ENCODE data around the gene CD3E. TPM values are rescaled to one million over a fixed set of nuclear protein-coding genes. Genes with fewer than 3 reads are reported as not detected.

The CD3E gene
- total RNA-seq, 5 donors from 2014 or later (not counting 1 experiment from before 2014, with no cell fraction given): 555 to 659 (median 596) TPM

GRCh38 chr11:118283756-118284350 is 20.7 kb upstream of the CD3E start:
- H3K27me3 ChIP-seq (replicated peaks in 1 of 2; ENCODE audit: control insufficient read depth in 2 of 2, extremely low read depth in 1 of 2, insufficient read depth in 2 of 2, low read length in 1 of 2): no peaks in the 10 kb centered on the region
- H3K36me3 Mint-ChIP-seq: no peaks in the 10 kb centered on the region
- peak overlapping the region in 1 of 2 donors; percentile 85 for H3K27ac Mint-ChIP-seq
- ChIA-PET POLR2A (interaction anchor here in 1 of 2 donors (1.3 kb wide), 1 partner anchor 10 kb away, joined by 5 read pairs; no protein-coding TSS in a partner anchor), CTCF (interaction anchor here in 1 of 2 donors (0.6 to 0.8 kb wide), 3 partner anchors 18 to 85 kb away, joined by 3 to 4 read pairs (median 3); no protein-coding TSS in a partner anchor)
- H3K4me3 ChIP-seq (ENCODE audit: control insufficient read depth in 1 of 2, extremely low read depth in 1 of 2, low read length in 1 of 2): no peak overlapping the region
- peak; percentile 37 to 67 (median 58) for ATAC-seq (replicated peaks in 1 of 4)
- DNase-seq: no peak
- H3K27ac ChIP-seq (ENCODE audit: low read length): peak overlapping the region; percentile 50
- H3K9me3 Mint-ChIP-seq: no peaks in the 10 kb centered on the region
- peaks cover 0 to 3% of the 10 kb centered on the region in 2 experiments for H3K4me1 ChIP-seq (ENCODE audit: control insufficient read depth in 1 of 2, extremely low read depth in 1 of 2, insufficient read depth in 2 of 2, low read length in 2 of 2)
- H3K4me1 Mint-ChIP-seq: peaks cover 10 to 35% (median 28%) of the 10 kb centered on the region in 3 donors
- peak overlapping the region in 1 of 3 donors; percentile 58 for H3K4me3 Mint-ChIP-seq
- no peaks in the 10 kb centered on the region for H3K36me3 ChIP-seq (ENCODE audit: control insufficient read depth in 2 of 2, extremely low read depth in 1 of 2, insufficient read depth in 1 of 2, low read length in 1 of 2)
- 0% methylated on average over 2 of the region's 4 CpGs for WGBS (ENCODE audit: insufficient coverage)
- H3K27me3 Mint-ChIP-seq: no peaks in the 10 kb centered on the region
- H3K9me3 ChIP-seq: no peaks in the 10 kb centered on the region

DNA sequence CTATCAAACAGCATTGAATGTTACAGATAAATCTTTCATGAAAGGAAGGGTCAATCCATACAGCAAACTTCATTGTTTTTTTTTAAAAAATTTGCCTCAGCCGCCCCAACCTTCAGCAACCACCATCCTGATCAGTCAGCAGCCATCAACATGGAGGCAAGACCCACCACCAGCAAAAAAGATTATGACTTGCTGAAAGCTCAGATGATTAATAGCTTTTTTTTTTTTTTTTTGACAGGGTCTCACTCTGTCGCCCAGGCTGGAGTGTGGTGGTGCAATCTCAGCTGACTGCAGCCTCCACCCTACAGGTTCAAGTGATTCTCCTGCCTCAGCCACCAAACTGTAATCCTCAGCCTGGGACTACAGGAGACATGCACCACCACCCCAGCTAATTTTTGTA is 18.0 kb upstream of the CD3E start:
- Mint-ChIP-seq H3K36me3 (no peaks in the 10 kb centered on the region), H3K9me3 (peaks cover 0 to 3% (median 0%) of the 10 kb centered on the region in 3 donors), H3K4me3 (no peak overlapping the region), H3K27me3 (no peaks in the 10 kb centered on the region), H3K4me1 (peaks cover 10 to 37% (median 29%) of the 10 kb centered on the region in 3 donors), H3K27ac (no peak overlapping the region)
- Histone ChIP-seq H3K4me3 (ENCODE audit: control insufficient read depth in 1 of 2, extremely low read depth in 1 of 2, low read length in 1 of 2) (no peak overlapping the region), H3K27ac (ENCODE audit: low read length) (no peak overlapping the region), H3K27me3 (replicated peaks in 1 of 2; ENCODE audit: control insufficient read depth in 2 of 2, extremely low read depth in 1 of 2, insufficient read depth in 2 of 2, low read length in 1 of 2) (no peaks in the 10 kb centered on the region), H3K4me1 (ENCODE audit: control insufficient read depth in 1 of 2, extremely low read depth in 1 of 2, insufficient read depth in 2 of 2, low read length in 2 of 2) (peaks cover 0 to 8% of the 10 kb centered on the region in 2 experiments), H3K9me3 (no peaks in the 10 kb centered on the region), H3K36me3 (ENCODE audit: control insufficient read depth in 2 of 2, extremely low read depth in 1 of 2, insufficient read depth in 1 of 2, low read length in 1 of 2) (no peaks in the 10 kb centered on the region)
- WGBS (ENCODE audit: insufficient coverage): no CpG with 5 or more reads among the region's 2 CpGs
- ATAC-seq (replicated peaks in 1 of 4): no peak
- POLR2A ChIA-PET: interaction anchor here (0.6 kb wide), 4 partner anchors 60 to 964 kb away, joined by 3 to 5 read pairs (median 4); no protein-coding TSS in a partner anchor
- CTCF ChIA-PET: interaction anchor here (0.8 to 4.0 kb wide), 2 partner anchors 9 to 88 kb away, joined by 3 to 27 read pairs; no protein-coding TSS in a partner anchor
- DNase-seq: no peak

DNA sequence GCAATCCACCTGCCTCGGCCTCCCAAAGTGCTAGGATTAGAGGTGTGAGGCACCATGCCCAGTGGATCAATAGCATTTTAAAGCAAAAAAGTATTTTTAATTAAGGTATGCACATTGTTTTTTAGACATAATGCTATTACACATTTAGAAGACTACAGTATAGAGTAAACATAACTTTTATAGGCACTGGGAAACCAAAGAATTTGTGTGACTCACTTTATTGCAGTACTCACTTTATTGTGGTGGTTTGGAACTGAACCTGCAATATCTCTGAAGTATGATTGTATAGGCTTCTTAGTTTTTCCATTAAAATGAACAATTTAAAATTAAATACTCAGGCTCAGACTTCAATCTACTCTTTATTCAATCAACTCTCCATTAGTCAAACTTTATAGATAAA is 17.5 kb upstream of the CD3E start:
- Histone ChIP-seq H3K27ac (ENCODE audit: low read length) (no peak overlapping the region), H3K36me3 (ENCODE audit: control insufficient read depth in 2 of 2, extremely low read depth in 1 of 2, insufficient read depth in 1 of 2, low read length in 1 of 2) (no peaks in the 10 kb centered on the region), H3K9me3 (no peaks in the 10 kb centered on the region), H3K27me3 (replicated peaks in 1 of 2; ENCODE audit: control insufficient read depth in 2 of 2, extremely low read depth in 1 of 2, insufficient read depth in 2 of 2, low read length in 1 of 2) (no peaks in the 10 kb centered on the region), H3K4me1 (ENCODE audit: control insufficient read depth in 1 of 2, extremely low read depth in 1 of 2, insufficient read depth in 2 of 2, low read length in 2 of 2) (peaks cover 0 to 8% of the 10 kb centered on the region in 2 experiments), H3K4me3 (ENCODE audit: control insufficient read depth in 1 of 2, extremely low read depth in 1 of 2, low read length in 1 of 2) (no peak overlapping the region)
- Mint-ChIP-seq H3K27ac (no peak overlapping the region), H3K27me3 (no peaks in the 10 kb centered on the region), H3K36me3 (no peaks in the 10 kb centered on the region), H3K9me3 (peaks cover 0 to 3% (median 0%) of the 10 kb centered on the region in 3 donors), H3K4me1 (peaks cover 9 to 33% (median 31%) of the 10 kb centered on the region in 3 donors), H3K4me3 (no peak overlapping the region)
- ATAC-seq (replicated peaks in 1 of 4) (peak in 1 of 4 experiments; percentile 35), DNase-seq (no peak)
- WGBS (ENCODE audit: insufficient coverage): no CpG with 5 or more reads among the region's 1 CpG
- POLR2A ChIA-PET: no interaction called here
- CTCF ChIA-PET: interaction anchor here (0.8 to 4.0 kb wide), 2 partner anchors 8 to 89 kb away, joined by 3 to 27 read pairs; no protein-coding TSS in a partner anchor

DNA sequence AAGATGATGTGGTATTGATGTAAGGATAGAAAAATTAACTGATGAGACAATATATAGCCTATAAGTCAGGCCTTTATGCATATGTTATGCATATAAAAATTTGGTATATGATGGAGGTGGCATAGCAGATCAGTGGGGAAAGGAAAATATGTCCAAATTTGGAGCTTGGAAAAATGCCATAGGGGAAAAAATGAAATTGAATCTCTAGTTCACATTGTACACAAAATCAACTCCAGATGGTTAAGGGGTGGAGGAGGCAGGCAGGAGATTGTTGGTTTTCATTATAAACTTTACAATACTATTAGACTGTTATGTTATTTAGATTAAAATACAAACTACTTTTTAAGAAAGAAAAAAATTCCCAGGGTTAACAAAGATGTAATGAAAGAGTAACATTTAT is 15.1 kb upstream of the CD3E start:
- H3K27ac ChIP-seq (ENCODE audit: low read length): no peak overlapping the region
- ChIA-PET CTCF (interaction anchor here (0.7 to 4.1 kb wide), 4 partner anchors 10 to 91 kb away, joined by 3 to 27 read pairs (median 16); no protein-coding TSS in a partner anchor), POLR2A (interaction anchor here in 1 of 2 donors (0.7 to 1.0 kb wide), 2 partner anchors 24 to 91 kb away, joined by 3 read pairs; no protein-coding TSS in a partner anchor)
- H3K36me3 ChIP-seq (ENCODE audit: control insufficient read depth in 2 of 2, extremely low read depth in 1 of 2, insufficient read depth in 1 of 2, low read length in 1 of 2): no peaks in the 10 kb centered on the region
- Mint-ChIP-seq H3K9me3 (peaks cover 0 to 3% (median 0%) of the 10 kb centered on the region in 3 donors), H3K4me3 (no peak overlapping the region), H3K27me3 (no peaks in the 10 kb centered on the region), H3K36me3 (no peaks in the 10 kb centered on the region), H3K4me1 (peaks cover 7 to 17% (median 14%) of the 10 kb centered on the region in 3 donors), H3K27ac (peak overlapping the region in 1 of 2 donors; percentile 20)
- H3K4me1 ChIP-seq (ENCODE audit: control insufficient read depth in 1 of 2, extremely low read depth in 1 of 2, insufficient read depth in 2 of 2, low read length in 2 of 2): peaks cover 0 to 5% of the 10 kb centered on the region in 2 experiments
- no peaks in the 10 kb centered on the region for H3K27me3 ChIP-seq (replicated peaks in 1 of 2; ENCODE audit: control insufficient read depth in 2 of 2, extremely low read depth in 1 of 2, insufficient read depth in 2 of 2, low read length in 1 of 2)
- no peak overlapping the region for H3K4me3 ChIP-seq (ENCODE audit: control insufficient read depth in 1 of 2, extremely low read depth in 1 of 2, low read length in 1 of 2)
- DNase-seq (no peak), ATAC-seq (replicated peaks in 1 of 4) (no peak)
- H3K9me3 ChIP-seq: no peaks in the 10 kb centered on the region

DNA sequence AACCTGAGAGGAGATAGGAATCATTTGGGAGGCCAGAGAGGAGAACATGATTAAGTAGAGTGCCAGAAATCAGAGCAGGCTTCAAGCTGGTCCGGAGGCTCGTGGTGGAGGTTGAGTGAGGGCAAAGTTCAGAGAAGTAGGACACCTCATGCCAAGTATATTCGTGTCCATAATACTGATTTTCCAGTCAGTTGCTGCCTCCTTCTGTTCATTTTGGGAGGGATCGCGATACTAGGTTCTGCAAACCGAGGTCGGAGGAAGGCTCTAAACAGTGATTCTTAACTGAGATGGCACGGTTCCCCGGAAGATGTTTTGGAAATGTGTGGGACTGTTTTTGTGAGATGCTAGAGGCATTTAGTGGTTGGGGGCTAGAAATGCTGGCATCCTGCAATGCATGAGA is 13.6 kb upstream of the CD3E start:
- Mint-ChIP-seq H3K27me3 (no peaks in the 10 kb centered on the region), H3K4me1 (peaks cover 12 to 22% (median 14%) of the 10 kb centered on the region in 3 donors), H3K27ac (no peak overlapping the region), H3K36me3 (no peaks in the 10 kb centered on the region), H3K4me3 (no peak overlapping the region), H3K9me3 (peaks cover 0 to 3% (median 0%) of the 10 kb centered on the region in 3 donors)
- Histone ChIP-seq H3K9me3 (no peaks in the 10 kb centered on the region), H3K27ac (ENCODE audit: low read length) (no peak overlapping the region), H3K4me1 (ENCODE audit: control insufficient read depth in 1 of 2, extremely low read depth in 1 of 2, insufficient read depth in 2 of 2, low read length in 2 of 2) (peaks cover 0 to 5% of the 10 kb centered on the region in 2 experiments), H3K36me3 (ENCODE audit: control insufficient read depth in 2 of 2, extremely low read depth in 1 of 2, insufficient read depth in 1 of 2, low read length in 1 of 2) (no peaks in the 10 kb centered on the region), H3K4me3 (ENCODE audit: control insufficient read depth in 1 of 2, extremely low read depth in 1 of 2, low read length in 1 of 2) (no peak overlapping the region), H3K27me3 (replicated peaks in 1 of 2; ENCODE audit: control insufficient read depth in 2 of 2, extremely low read depth in 1 of 2, insufficient read depth in 2 of 2, low read length in 1 of 2) (no peaks in the 10 kb centered on the region)
- CTCF ChIA-PET: interaction anchor here (0.5 to 4.1 kb wide), 6 partner anchors 57 to 211 kb away, joined by 3 to 27 read pairs (median 4); no protein-coding TSS in a partner anchor
- WGBS (ENCODE audit: insufficient coverage): 28% methylated on average over 7 of the region's 9 CpGs
- ATAC-seq (replicated peaks in 1 of 4) (peak; percentile 60 to 83 (median 70)), DNase-seq (peak in 18 of 35 experiments; percentile 8 to 74 (median 26))
- POLR2A ChIA-PET: interaction anchor here in 1 of 2 donors (0.6 kb wide), 1 partner anchor 24 kb away, joined by 5 read pairs; no protein-coding TSS in a partner anchor

GRCh38 chr11:118291477-118292135 is 12.9 kb upstream of the CD3E start:
- no peak overlapping the region for H3K27ac Mint-ChIP-seq
- H3K36me3 Mint-ChIP-seq: no peaks in the 10 kb centered on the region
- H3K27me3 Mint-ChIP-seq: no peaks in the 10 kb centered on the region
- H3K4me1 Mint-ChIP-seq: peaks cover 17 to 28% (median 19%) of the 10 kb centered on the region in 3 donors
- ChIA-PET POLR2A (interaction anchor here in 1 of 2 donors (0.6 kb wide), 1 partner anchor 23 kb away, joined by 5 read pairs; no protein-coding TSS in a partner anchor), CTCF (interaction anchor here (0.7 to 4.1 kb wide), 5 partner anchors 15 to 93 kb away, joined by 4 to 27 read pairs (median 11); no protein-coding TSS in a partner anchor)
- no peak overlapping the region for H3K4me3 Mint-ChIP-seq
- Histone ChIP-seq H3K27me3 (replicated peaks in 1 of 2; ENCODE audit: control insufficient read depth in 2 of 2, extremely low read depth in 1 of 2, insufficient read depth in 2 of 2, low read length in 1 of 2) (no peaks in the 10 kb centered on the region), H3K4me1 (ENCODE audit: control insufficient read depth in 1 of 2, extremely low read depth in 1 of 2, insufficient read depth in 2 of 2, low read length in 2 of 2) (peaks cover 0 to 11% of the 10 kb centered on the region in 2 experiments), H3K36me3 (ENCODE audit: control insufficient read depth in 2 of 2, extremely low read depth in 1 of 2, insufficient read depth in 1 of 2, low read length in 1 of 2) (no peaks in the 10 kb centered on the region), H3K4me3 (ENCODE audit: control insufficient read depth in 1 of 2, extremely low read depth in 1 of 2, low read length in 1 of 2) (no peak overlapping the region), H3K27ac (ENCODE audit: low read length) (no peak overlapping the region), H3K9me3 (no peaks in the 10 kb centered on the region)
- DNase-seq (no peak), ATAC-seq (replicated peaks in 1 of 4) (no peak)
- peaks cover 0 to 3% (median 0%) of the 10 kb centered on the region in 3 donors for H3K9me3 Mint-ChIP-seq
- 89% methylated on average over 3 of the region's 9 CpGs for WGBS (ENCODE audit: insufficient coverage)

Measured in T-cell (primary cell).